ENCODE results near the gene OMD. TPM values are rescaled to one million over a fixed set of nuclear protein-coding genes. Genes with fewer than 3 reads are reported as not detected.

The OMD gene
- total RNA-seq, 2 donors from 2014 or later: 3.6 to 6.5 TPM

DNA sequence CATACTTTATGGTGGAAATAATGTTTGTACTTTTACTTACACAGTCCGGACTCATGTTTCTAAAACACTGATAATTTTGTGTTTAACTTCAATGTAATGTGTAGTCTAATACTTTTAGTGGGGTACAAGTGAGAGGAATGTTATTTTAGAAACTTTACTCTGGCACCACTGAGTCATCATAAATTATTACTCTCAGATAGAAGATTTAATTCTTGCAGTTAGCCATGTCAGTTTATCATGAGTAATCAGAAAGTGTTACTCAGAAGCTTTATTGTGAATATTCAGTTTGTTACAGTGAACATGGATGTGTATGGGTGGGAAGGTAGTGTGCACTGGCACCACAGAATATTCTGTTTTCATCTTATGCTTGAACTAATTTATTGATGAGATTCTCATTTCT is 39.9 kb downstream of the OMD start:
- H3K9me3 ChIP-seq: no peaks in the 10 kb centered on the region
- 77% methylated on average over 1 of the region's 1 CpG for WGBS
- H3K27ac ChIP-seq: no peak overlapping the region
- H3K4me3 ChIP-seq: no peak overlapping the region
- intact Hi-C loops (cut with DNase I): no loop called here
- H3K4me1 ChIP-seq (replicated peaks): no peaks in the 10 kb centered on the region
- no peak for DNase-seq (ENCODE audit: low spot score)
- H3K27me3 ChIP-seq (replicated peaks; ENCODE audit: insufficient read depth): no peaks in the 10 kb centered on the region
- H3K36me3 ChIP-seq: no peaks in the 10 kb centered on the region
- TF ChIP-seq POLR2AphosphoS5 (IDR thresholded peaks at IDR 0.05) (no peak), CTCF (IDR thresholded peaks at IDR 0.05) (no peak), POLR2A (IDR thresholded peaks at IDR 0.05) (no peak)

DNA sequence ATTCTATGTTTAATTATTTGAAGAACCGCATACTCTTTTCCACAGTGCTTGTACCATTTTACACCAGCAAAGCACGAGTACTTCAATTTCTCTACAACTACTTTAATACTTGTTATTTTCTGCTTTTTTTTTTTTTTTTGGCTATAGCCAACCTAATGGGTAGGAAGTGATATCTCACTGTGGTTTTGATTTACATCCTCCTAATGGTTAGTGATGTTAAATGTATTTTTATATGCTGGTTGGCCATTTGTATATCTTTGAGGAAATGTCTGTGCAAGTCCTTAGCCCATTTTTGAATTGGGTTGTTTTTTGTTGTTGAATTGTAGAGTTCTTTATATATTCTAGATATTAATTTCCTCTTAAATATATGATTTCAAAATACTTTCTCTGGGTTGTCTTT is 42.5 kb downstream of the OMD start:
- no peak overlapping the region for H3K27ac ChIP-seq
- no peaks in the 10 kb centered on the region for H3K36me3 ChIP-seq
- no peak overlapping the region for H3K4me3 ChIP-seq
- intact Hi-C loops (cut with DNase I): no loop called here
- no peaks in the 10 kb centered on the region for H3K9me3 ChIP-seq
- no peaks in the 10 kb centered on the region for H3K4me1 ChIP-seq (replicated peaks)
- DNase-seq (ENCODE audit: low spot score): no peak
- 96% methylated on average over 2 of the region's 2 CpGs for WGBS
- TF ChIP-seq POLR2A (IDR thresholded peaks at IDR 0.05): no peak
- no peaks in the 10 kb centered on the region for H3K27me3 ChIP-seq (replicated peaks; ENCODE audit: insufficient read depth)

- Histone ChIP-seq H3K4me1 (replicated peaks) (no peaks in the 10 kb centered on the region), H3K9me3 (no peaks in the 10 kb centered on the region), H3K27me3 (replicated peaks; ENCODE audit: insufficient read depth) (no peaks in the 10 kb centered on the region), H3K36me3 (no peaks in the 10 kb centered on the region), H3K4me3 (no peak overlapping the region), H3K27ac (no peak overlapping the region)
- no peak for DNase-seq (ENCODE audit: low spot score)
- intact Hi-C loops (cut with DNase I): no loop called here
- TF ChIP-seq POLR2A (IDR thresholded peaks at IDR 0.05): no peak
- no peak for TF ChIP-seq POLR2AphosphoS5 (IDR thresholded peaks at IDR 0.05)
- no peak for TF ChIP-seq CTCF (IDR thresholded peaks at IDR 0.05)
- 97% methylated on average over 2 of the region's 2 CpGs for WGBS
These were observed 43.7 kb downstream of the OMD start for GRCh38 chr9:92380603-92381002.

- Histone ChIP-seq H3K36me3 (no peaks in the 10 kb centered on the region), H3K4me3 (no peak overlapping the region), H3K9me3 (no peaks in the 10 kb centered on the region), H3K27ac (no peak overlapping the region), H3K4me1 (replicated peaks) (no peaks in the 10 kb centered on the region), H3K27me3 (replicated peaks; ENCODE audit: insufficient read depth) (no peaks in the 10 kb centered on the region)
- no peak for DNase-seq (ENCODE audit: low spot score)
- intact Hi-C loops (cut with DNase I): no loop called here
- TF ChIP-seq POLR2AphosphoS5 (IDR thresholded peaks at IDR 0.05) (no peak), POLR2A (IDR thresholded peaks at IDR 0.05) (no peak), CTCF (IDR thresholded peaks at IDR 0.05) (no peak)
- 77% methylated on average over 7 of the region's 7 CpGs for WGBS
These were observed 45.3 kb downstream of the OMD start for GRCh38 chr9:92378865-92379560.

DNA sequence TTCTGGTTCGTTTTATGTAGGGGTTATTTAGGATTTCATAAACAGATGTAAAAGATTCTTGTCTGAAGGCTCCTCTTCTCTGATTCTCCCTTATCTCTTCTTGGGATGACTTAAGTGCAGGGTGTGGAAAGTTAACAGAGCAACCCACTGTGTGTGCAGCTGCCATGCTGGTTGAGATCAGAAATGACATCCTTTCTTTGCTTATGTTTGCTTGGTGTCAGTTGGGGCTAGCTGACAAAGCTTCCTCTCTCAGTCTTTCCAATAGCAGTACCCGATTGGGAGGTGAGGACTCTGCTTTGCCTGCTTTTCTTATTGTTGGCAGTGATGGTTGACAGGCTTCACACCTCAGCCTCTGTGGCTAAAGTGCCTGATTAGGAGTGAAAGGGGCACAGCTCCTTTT is 46.4 kb downstream of the OMD start:
- TF ChIP-seq POLR2AphosphoS5 (IDR thresholded peaks at IDR 0.05) (no peak), CTCF (IDR thresholded peaks at IDR 0.05) (no peak), POLR2A (IDR thresholded peaks at IDR 0.05) (no peak)
- Histone ChIP-seq H3K9me3 (no peaks in the 10 kb centered on the region), H3K36me3 (no peaks in the 10 kb centered on the region), H3K4me1 (replicated peaks) (no peaks in the 10 kb centered on the region), H3K4me3 (no peak overlapping the region), H3K27me3 (replicated peaks; ENCODE audit: insufficient read depth) (no peaks in the 10 kb centered on the region), H3K27ac (no peak overlapping the region)
- DNase-seq (ENCODE audit: low spot score): no peak
- intact Hi-C loops (cut with DNase I): no loop called here
- WGBS: 65% methylated on average over 2 of the region's 2 CpGs

All from prostate gland (tissue), 2 donors.